Activated T-cell treated with anti-CD3 and anti-CD28 coated beads, Interleukin-2, amount 50 U/mL, for 72 hours (primary cell): ENCODE measurements around the gene FGD5. TPM values are rescaled to one million over a fixed set of nuclear protein-coding genes. Genes with fewer than 3 reads are reported as not detected.

Experiments
- ATAC-seq, 2 donors: fragments of 150-1000 bp; cut with Tn5 transposase; replicated peaks in 1 of 2; 2 replicates each; pipeline ENCODE4 v1.10.0; 2021; ENCODE audit warnings: moderate library complexity in 2 of 2, mild to moderate bottlenecking in 1 of 2
- DNase-seq, 2 donors: peaks; one replicate each; pipeline ENCODE4 v3.0.0; 2021 to 2022; ENCODE audit warnings: mixed read lengths in 1 of 2
- H3K27ac Mint-ChIP-seq: one replicate; pipeline ENCODE4 v1.8.0; 2022; ENCODE audit warnings: mild to moderate bottlenecking, moderate library complexity, mixed read lengths
- H3K27me3 Mint-ChIP-seq: one replicate; pipeline ENCODE4 v1.8.0; 2022; ENCODE audit warnings: low read depth, mixed read lengths
- H3K36me3 Mint-ChIP-seq, 2 donors: one replicate each; pipeline ENCODE4 v1.8.0; 2022; ENCODE audit warnings: mixed read lengths in 2 of 2, mild to moderate bottlenecking in 1 of 2; ENCODE audit not compliant: insufficient read depth in 2 of 2
- H3K4me1 Mint-ChIP-seq: one replicate; pipeline ENCODE4 v1.8.0; 2022; ENCODE audit warnings: low read depth, mixed read lengths
- H3K4me3 Mint-ChIP-seq, 2 donors: one replicate each; pipeline ENCODE4 v1.8.0; 2022; ENCODE audit warnings: mild to moderate bottlenecking in 2 of 2, mixed read lengths in 2 of 2, moderate library complexity in 2 of 2
- H3K9me3 Mint-ChIP-seq, 2 donors: one replicate each; pipeline ENCODE4 v1.8.0; 2022; ENCODE audit warnings: mixed read lengths in 2 of 2
- total RNA-seq, 2 donors: library from RNA; stranded (reverse); gene quantifications; one replicate each; pipeline ENCODE4 v1.2.3, GENCODE V29; 2022

The FGD5 gene
- total RNA-seq, 2 donors from 2014 or later: not detected

- Mint-ChIP-seq H3K9me3 (no peaks in the 10 kb centered on the region), H3K4me1 (peaks cover 22% of the 10 kb centered on the region), H3K27ac (no peak overlapping the region), H3K4me3 (no peak overlapping the region), H3K36me3 (no peaks in the 10 kb centered on the region), H3K27me3 (no peaks in the 10 kb centered on the region)
- ATAC-seq (peak in 1 of 2 donors; percentile 25), DNase-seq (no peak)
These were observed 29.1 kb downstream of the FGD5 start for GRCh38 chr3:14847613-14848541.

GRCh38 chr3:14848906-14849305 lies 30.1 kb downstream of the FGD5 start:
- H3K27ac Mint-ChIP-seq: no peak overlapping the region
- no peak overlapping the region for H3K4me3 Mint-ChIP-seq
- no peaks in the 10 kb centered on the region for H3K9me3 Mint-ChIP-seq
- H3K4me1 Mint-ChIP-seq: peaks cover 22% of the 10 kb centered on the region
- no peaks in the 10 kb centered on the region for H3K27me3 Mint-ChIP-seq
- ATAC-seq (no peak), DNase-seq (no peak)
- no peaks in the 10 kb centered on the region for H3K36me3 Mint-ChIP-seq

- DNase-seq (no peak), ATAC-seq (no peak)
- Mint-ChIP-seq H3K27me3 (no peaks in the 10 kb centered on the region), H3K4me3 (no peak overlapping the region), H3K4me1 (peaks cover 20% of the 10 kb centered on the region), H3K36me3 (no peaks in the 10 kb centered on the region), H3K9me3 (no peaks in the 10 kb centered on the region), H3K27ac (no peak overlapping the region)
These were observed 31.0 kb downstream of the FGD5 start for GRCh38 chr3:14849638-14850230.

GRCh38 chr3:14852058-14852594 lies 33.4 kb downstream of the FGD5 start:
- no peak overlapping the region for H3K4me3 Mint-ChIP-seq
- H3K27me3 Mint-ChIP-seq: no peaks in the 10 kb centered on the region
- H3K9me3 Mint-ChIP-seq: no peaks in the 10 kb centered on the region
- no peak for DNase-seq
- no peak for ATAC-seq
- no peaks in the 10 kb centered on the region for H3K36me3 Mint-ChIP-seq
- no peak overlapping the region for H3K27ac Mint-ChIP-seq
- peaks cover 8% of the 10 kb centered on the region for H3K4me1 Mint-ChIP-seq

- no peaks in the 10 kb centered on the region for H3K27me3 Mint-ChIP-seq
- no peak for ATAC-seq
- no peaks in the 10 kb centered on the region for H3K36me3 Mint-ChIP-seq
- no peak for DNase-seq
- H3K9me3 Mint-ChIP-seq: no peaks in the 10 kb centered on the region
- no peak overlapping the region for H3K4me3 Mint-ChIP-seq
- H3K27ac Mint-ChIP-seq: no peak overlapping the region
- H3K4me1 Mint-ChIP-seq: peaks cover 6% of the 10 kb centered on the region
These were observed 34.0 kb downstream of the FGD5 start for GRCh38 chr3:14852717-14853116.

- DNase-seq (no peak), ATAC-seq (no peak)
- no peaks in the 10 kb centered on the region for H3K4me1 Mint-ChIP-seq
- no peaks in the 10 kb centered on the region for H3K9me3 Mint-ChIP-seq
- no peak overlapping the region for H3K27ac Mint-ChIP-seq
- no peaks in the 10 kb centered on the region for H3K27me3 Mint-ChIP-seq
- no peak overlapping the region for H3K4me3 Mint-ChIP-seq
- H3K36me3 Mint-ChIP-seq: no peaks in the 10 kb centered on the region
These were observed 34.6 kb downstream of the FGD5 start for GRCh38 chr3:14853271-14853951.

GRCh38 chr3:14857506-14857905 lies 38.7 kb downstream of the FGD5 start:
- Mint-ChIP-seq H3K27ac (no peak overlapping the region), H3K27me3 (no peaks in the 10 kb centered on the region), H3K36me3 (no peaks in the 10 kb centered on the region), H3K4me1 (no peaks in the 10 kb centered on the region), H3K4me3 (no peak overlapping the region), H3K9me3 (no peaks in the 10 kb centered on the region)
- ATAC-seq (no peak), DNase-seq (no peak)

- Mint-ChIP-seq H3K36me3 (no peaks in the 10 kb centered on the region), H3K4me1 (no peaks in the 10 kb centered on the region), H3K4me3 (no peak overlapping the region), H3K27me3 (no peaks in the 10 kb centered on the region), H3K9me3 (no peaks in the 10 kb centered on the region), H3K27ac (no peak overlapping the region)
- no peak for ATAC-seq
- no peak for DNase-seq
These were observed 39.3 kb downstream of the FGD5 start for GRCh38 chr3:14858105-14858504.

GRCh38 chr3:14859880-14860279 lies 41.1 kb downstream of the FGD5 start:
- no peaks in the 10 kb centered on the region for H3K4me1 Mint-ChIP-seq

GRCh38 chr3:14861031-14861430 lies 42.3 kb downstream of the FGD5 start:
- H3K9me3 Mint-ChIP-seq: no peaks in the 10 kb centered on the region
- H3K4me1 Mint-ChIP-seq: no peaks in the 10 kb centered on the region
- H3K36me3 Mint-ChIP-seq: no peaks in the 10 kb centered on the region
- H3K27me3 Mint-ChIP-seq: no peaks in the 10 kb centered on the region
- no peak overlapping the region for H3K27ac Mint-ChIP-seq
- DNase-seq (no peak), ATAC-seq (no peak)
- no peak overlapping the region for H3K4me3 Mint-ChIP-seq

More at GRCh38 chr3:14859880-14860279, 41.1 kb downstream of the FGD5 start:
- DNase-seq: no peak
- ATAC-seq: no peak
- H3K9me3 Mint-ChIP-seq: no peaks in the 10 kb centered on the region
- H3K4me3 Mint-ChIP-seq: no peak overlapping the region
- no peaks in the 10 kb centered on the region for H3K36me3 Mint-ChIP-seq
- no peak overlapping the region for H3K27ac Mint-ChIP-seq
- H3K27me3 Mint-ChIP-seq: no peaks in the 10 kb centered on the region

- Mint-ChIP-seq H3K9me3 (no peaks in the 10 kb centered on the region), H3K27ac (no peak overlapping the region), H3K4me3 (no peak overlapping the region), H3K27me3 (no peaks in the 10 kb centered on the region), H3K4me1 (no peaks in the 10 kb centered on the region), H3K36me3 (no peaks in the 10 kb centered on the region)
- ATAC-seq: no peak
- DNase-seq: no peak
These were observed 42.9 kb downstream of the FGD5 start for GRCh38 chr3:14861446-14862302.

- H3K9me3 Mint-ChIP-seq: no peaks in the 10 kb centered on the region
- ATAC-seq (no peak), DNase-seq (no peak)
- no peaks in the 10 kb centered on the region for H3K27me3 Mint-ChIP-seq
- H3K4me1 Mint-ChIP-seq: no peaks in the 10 kb centered on the region
- no peak overlapping the region for H3K27ac Mint-ChIP-seq
- no peaks in the 10 kb centered on the region for H3K36me3 Mint-ChIP-seq
- H3K4me3 Mint-ChIP-seq: no peak overlapping the region
These were observed 43.5 kb downstream of the FGD5 start for GRCh38 chr3:14862303-14862660.
